Hepatocyte (in vitro differentiated cells): Measurements from ENCODE around the gene CCDC142. TPM values are rescaled to one million over a fixed set of nuclear protein-coding genes. Genes with fewer than 3 reads are reported as not detected.
A peak's percentile ranks its signal among the peaks of the same experiment; 100 is the strongest.

Source experiments
- DNase-seq: peaks from one replicate; pipeline ENCODE4 v3.0.0-alpha.2; 2016; ENCODE audit warnings: low spot score
- H2AFZ ChIP-seq: fragments of 200-600 bp; sonication (generic); 2 replicates; pipeline ENCODE4 v1.6.0; 2016; ENCODE audit warnings: antibody characterized with exemption, mild to moderate bottlenecking
- H3K27ac ChIP-seq: fragments of 200-600 bp; sonication (generic); 2 replicates; pipeline ENCODE4 v1.5.1; 2016; ENCODE audit warnings: mild to moderate bottlenecking
- H3K27me3 ChIP-seq: fragments of 200-600 bp; sonication (generic); 2 replicates; pipeline ENCODE4 v1.6.1; 2016
- H3K36me3 ChIP-seq: fragments of 200-600 bp; sonication (generic); replicated peaks from 2 replicates; pipeline ENCODE4 v1.5.1; 2016; ENCODE audit warnings: low read depth; ENCODE audit not compliant: insufficient read depth
- H3K4me1 ChIP-seq: fragments of 200-600 bp; sonication (generic); 2 replicates; pipeline ENCODE4 v1.5.1; 2016; ENCODE audit warnings: mild to moderate bottlenecking, moderate library complexity; ENCODE audit not compliant: insufficient read depth
- H3K4me2 ChIP-seq: fragments of 200-600 bp; sonication (generic); 2 replicates; pipeline ENCODE4 v1.6.0; 2016
- H3K4me3 ChIP-seq: fragments of 200-600 bp; sonication (generic); 2 replicates; pipeline ENCODE4 v1.5.1; 2016; ENCODE audit warnings: mild to moderate bottlenecking
- H3K79me2 ChIP-seq: fragments of 200-600 bp; sonication (generic); 2 replicates; pipeline ENCODE4 v1.6.0; 2017; ENCODE audit warnings: mild to moderate bottlenecking
- H3K9me2 ChIP-seq: fragments of 200-600 bp; sonication (generic); replicated peaks from 2 replicates; pipeline ENCODE4 v1.6.0; 2017; ENCODE audit warnings: mild to moderate bottlenecking; ENCODE audit not compliant: insufficient read depth
- H3K9me3 ChIP-seq: fragments of 200-600 bp; sonication (generic); 2 replicates; pipeline ENCODE4 v1.5.1; 2016; ENCODE audit warnings: low read depth, mild to moderate bottlenecking
- H4K20me1 ChIP-seq: fragments of 200-600 bp; sonication (generic); 2 replicates; pipeline ENCODE4 v1.6.0; 2016; ENCODE audit warnings: mild to moderate bottlenecking; ENCODE audit not compliant: insufficient read depth, poor library complexity, severe bottlenecking
- CTCF ChIP-seq: fragments of 200-600 bp; sonication (generic); IDR thresholded peaks from 2 replicates; pipeline ENCODE4 v1.5.1; 2016; ENCODE audit warnings: antibody characterized with exemption, mild to moderate bottlenecking; ENCODE audit not compliant: poor library complexity
- EZH2 ChIP-seq: fragments of 200-600 bp; sonication (generic); IDR thresholded peaks from 2 replicates; pipeline ENCODE4 v1.6.1; 2016; ENCODE audit warnings: antibody characterized with exemption, mild to moderate bottlenecking, borderline replicate concordance
- EZH2phosphoT487 ChIP-seq: fragments of 200-600 bp; sonication (generic); IDR thresholded peaks from one replicate; pipeline ENCODE4 v1.6.1; 2018; ENCODE audit warnings: antibody characterized with exemption, mild to moderate bottlenecking, low read depth, moderate library complexity; ENCODE audit not compliant: unreplicated experiment, severe bottlenecking
- WGBS: methylation state at CpG from one replicate; pipeline ENCODE4 v1.1.6; 2016; ENCODE audit warnings: low lambda C conversion rate; ENCODE audit errors: missing lambda C conversion rate; 5-methylcytosine and 5-hydroxymethylcytosine counted together
- polyA plus RNA-seq: library from polyadenylated mRNA; unstranded; fragments of >200 nt; fragmentation: Nextera tagmentation; extraction: Ambion mirVana; gene quantifications from 2 replicates; pipeline ENCODE4 v1.2.1, GENCODE V29; 2016
- total RNA-seq: library from RNA; depleted of rRNA; stranded (reverse); fragments of >200 nt; gene quantifications from 2 replicates; pipeline ENCODE4 v1.2.3, GENCODE V29; 2014

CCDC142 gene
- total and polyA plus RNA-seq, 2 experiments from 2014 or later, result 11.6 to 16.6 TPM

- Histone ChIP-seq H4K20me1 (no peaks in the 10 kb centered on the region), H3K4me1 (peaks cover 19% of the 10 kb centered on the region), H3K9me2 (no peaks in the 10 kb centered on the region), H3K36me3 (no peaks in the 10 kb centered on the region), H3K4me2 (no peak overlapping the region), H3K4me3 (no peak overlapping the region), H3K9me3 (no peaks in the 10 kb centered on the region), H3K27ac (no peak overlapping the region), H2AFZ (no peak overlapping the region), H3K79me2 (peaks cover 24% of the 10 kb centered on the region), H3K27me3 (no peaks in the 10 kb centered on the region)
- DNase-seq, result peak; percentile 1
- 96% methylated on average over 6 of the region's 6 CpGs for WGBS
- TF ChIP-seq EZH2 (no peak), CTCF (no peak), EZH2phosphoT487 (no peak)
These were observed 8.3 kb downstream of the CCDC142 start for GRCh38 chr2:74474481-74474880.

GRCh38 chr2:74472945-74473258 is 9.9 kb downstream of the CCDC142 start:
- H3K27ac ChIP-seq, result peak overlapping the region; percentile 97
- no peaks in the 10 kb centered on the region for H3K27me3 ChIP-seq
- H3K4me2 ChIP-seq, result peak overlapping the region; percentile 90
- DNase-seq, result no peak
- H3K4me3 ChIP-seq, result peak overlapping the region; percentile 52
- no peaks in the 10 kb centered on the region for H3K36me3 ChIP-seq
- H3K9me3 ChIP-seq, result no peaks in the 10 kb centered on the region
- H3K79me2 ChIP-seq, result peaks cover 17% of the 10 kb centered on the region
- WGBS, result 24% methylated on average over 7 of the region's 7 CpGs
- no peaks in the 10 kb centered on the region for H4K20me1 ChIP-seq
- H3K9me2 ChIP-seq, result no peaks in the 10 kb centered on the region
- TF ChIP-seq EZH2phosphoT487 (no peak), CTCF (no peak), EZH2 (no peak)
- peaks cover 19% of the 10 kb centered on the region for H3K4me1 ChIP-seq
- peak overlapping the region; percentile 96 for H2AFZ ChIP-seq

GRCh38 chr2:74472086-74472944 is 10.5 kb downstream of the CCDC142 start, which contains the start of gene MRPL53:
Gene MRPL53, minus strand, starts transcription at chr2:74472680. Its CDS starts 20 bp downstream, at chr2:74472660.
- peak within 1 kb of the TSS; percentile 52 for H3K4me3 ChIP-seq
- no peaks in the 10 kb centered on the region for H3K36me3 ChIP-seq
- WGBS, result under 1% methylated on average over 65 of the region's 66 CpGs
- peaks cover 17% of the 10 kb centered on the region for H3K79me2 ChIP-seq
- peak within 1 kb of the TSS; percentile 96 for H2AFZ ChIP-seq
- no peaks in the 10 kb centered on the region for H4K20me1 ChIP-seq
- peaks cover 19% of the 10 kb centered on the region for H3K4me1 ChIP-seq
- no peaks in the 10 kb centered on the region for H3K9me2 ChIP-seq
- no peaks in the 10 kb centered on the region for H3K27me3 ChIP-seq
- H3K27ac ChIP-seq, result peak within 1 kb of the TSS; percentile 97
- TF ChIP-seq EZH2 (no peak), EZH2phosphoT487 (no peak), CTCF (no peak)
- peak; percentile 93 for DNase-seq
- peak within 1 kb of the TSS; percentile 90 for H3K4me2 ChIP-seq
- no peaks in the 10 kb centered on the region for H3K9me3 ChIP-seq
